ENCODE results near the gene R3HDM1. TPM values are rescaled to one million over a fixed set of nuclear protein-coding genes. Genes with fewer than 3 reads are reported as not detected.

R3HDM1 gene
- total RNA-seq, 1 donor from 2014 or later: 17.8 TPM

DNA sequence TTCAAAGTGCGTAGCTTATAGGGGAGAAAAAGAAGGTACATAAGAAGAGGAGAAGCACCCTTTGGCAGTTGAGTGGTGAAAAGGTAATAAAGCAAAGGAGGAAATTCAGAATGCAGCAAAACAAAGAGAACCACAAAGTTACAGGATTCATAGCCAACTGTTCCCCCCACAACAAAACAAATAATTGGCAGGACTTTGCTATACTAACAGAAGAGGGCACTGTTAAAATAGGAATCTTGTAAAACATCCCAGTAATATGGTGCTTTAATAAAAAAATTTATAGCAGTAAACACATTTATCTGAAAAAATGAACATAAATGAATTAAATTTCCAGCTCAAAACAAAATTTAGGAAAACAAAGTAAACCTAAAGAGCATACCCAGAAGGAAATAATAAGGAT, 42.3 kb downstream of the R3HDM1 start:
- H3K27ac ChIP-seq (replicated peaks): no peak overlapping the region
- no peaks in the 10 kb centered on the region for H3K27me3 ChIP-seq (ENCODE audit: low read depth)
- H3K36me3 ChIP-seq: peaks cover 12% of the 10 kb centered on the region
- H3K4me3 ChIP-seq: no peak overlapping the region
- no peak for DNase-seq
- TF ChIP-seq CTCF (IDR thresholded peaks at IDR 0.05; ENCODE audit: borderline replicate concordance): no peak
- no peaks in the 10 kb centered on the region for H3K9me3 ChIP-seq (replicated peaks)
- no peaks in the 10 kb centered on the region for H3K4me1 ChIP-seq
- intact Hi-C loops (cut with micrococcal nuclease): no loop called here

DNA sequence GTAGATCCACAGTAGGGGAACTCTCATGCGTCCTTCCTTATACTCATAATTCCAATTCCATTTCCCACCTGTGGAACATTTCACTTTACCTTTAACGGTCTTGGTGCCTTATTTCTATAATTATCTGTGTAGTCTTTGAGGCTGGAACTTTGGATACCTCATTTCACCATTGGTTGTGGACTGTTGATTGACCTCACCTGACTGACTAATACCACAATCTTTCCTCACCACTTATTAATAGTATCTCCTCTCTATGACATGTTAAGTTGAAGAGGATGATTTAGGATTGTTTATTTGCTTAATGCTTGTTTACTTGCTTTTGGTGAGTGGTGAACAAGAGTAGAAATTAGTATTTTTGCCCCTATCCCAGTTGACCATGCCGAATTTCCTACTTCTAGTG, 50.0 kb downstream of the R3HDM1 start:
- Histone ChIP-seq H3K27ac (replicated peaks) (no peak overlapping the region), H3K9me3 (replicated peaks) (no peaks in the 10 kb centered on the region), H3K36me3 (no peaks in the 10 kb centered on the region), H3K27me3 (ENCODE audit: low read depth) (no peaks in the 10 kb centered on the region), H3K4me3 (no peak overlapping the region), H3K4me1 (peaks cover 9% of the 10 kb centered on the region)
- TF ChIP-seq CTCF (IDR thresholded peaks at IDR 0.05; ENCODE audit: borderline replicate concordance): no peak
- no peak for DNase-seq
- intact Hi-C loops (cut with micrococcal nuclease): no loop called here

- Histone ChIP-seq H3K4me3 (no peak overlapping the region), H3K4me1 (peaks cover 9% of the 10 kb centered on the region), H3K36me3 (no peaks in the 10 kb centered on the region), H3K27me3 (ENCODE audit: low read depth) (no peaks in the 10 kb centered on the region), H3K9me3 (replicated peaks) (no peaks in the 10 kb centered on the region), H3K27ac (replicated peaks) (no peak overlapping the region)
- intact Hi-C loops (cut with micrococcal nuclease): no loop called here
- DNase-seq: no peak
- TF ChIP-seq CTCF (IDR thresholded peaks at IDR 0.05; ENCODE audit: borderline replicate concordance): no peak
Measured at GRCh38 chr2:135582383-135582782, 51.1 kb downstream of the R3HDM1 start.

- H3K27ac ChIP-seq (replicated peaks): no peak overlapping the region
- DNase-seq: no peak
- intact Hi-C loops (cut with micrococcal nuclease): no loop called here
- no peaks in the 10 kb centered on the region for H3K36me3 ChIP-seq
- no peaks in the 10 kb centered on the region for H3K27me3 ChIP-seq (ENCODE audit: low read depth)
- H3K4me3 ChIP-seq: no peak overlapping the region
- peaks cover 9% of the 10 kb centered on the region for H3K4me1 ChIP-seq
- H3K9me3 ChIP-seq (replicated peaks): no peaks in the 10 kb centered on the region
- TF ChIP-seq CTCF (IDR thresholded peaks at IDR 0.05; ENCODE audit: borderline replicate concordance): no peak
Measured at GRCh38 chr2:135585586-135585985, 54.3 kb downstream of the R3HDM1 start.

DNA sequence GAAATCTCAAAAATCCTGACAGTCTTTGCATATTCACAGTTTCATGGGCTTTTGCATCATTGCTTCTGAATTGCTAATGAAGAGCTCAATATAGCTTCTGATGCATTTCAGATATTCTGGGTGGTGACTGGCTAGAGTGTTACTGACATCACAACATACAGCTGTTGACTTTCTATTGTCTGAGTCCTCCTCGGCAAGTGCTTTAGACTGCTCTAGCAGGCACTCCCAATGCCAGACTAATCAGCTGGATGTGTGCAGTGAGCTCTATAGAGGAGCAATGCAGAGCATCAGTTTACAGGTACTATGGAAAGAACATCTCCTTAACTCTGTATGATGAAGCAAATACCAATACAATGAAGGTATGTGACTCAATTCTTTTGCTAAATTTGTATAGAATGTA, 54.9 kb downstream of the R3HDM1 start:
- Histone ChIP-seq H3K27ac (replicated peaks) (no peak overlapping the region), H3K4me1 (peaks cover 9% of the 10 kb centered on the region), H3K36me3 (no peaks in the 10 kb centered on the region), H3K4me3 (no peak overlapping the region), H3K27me3 (ENCODE audit: low read depth) (no peaks in the 10 kb centered on the region), H3K9me3 (replicated peaks) (peaks cover under 1% of the 10 kb centered on the region)
- TF ChIP-seq CTCF (IDR thresholded peaks at IDR 0.05; ENCODE audit: borderline replicate concordance): no peak
- no peak for DNase-seq
- intact Hi-C loops (cut with micrococcal nuclease): no loop called here

DNA sequence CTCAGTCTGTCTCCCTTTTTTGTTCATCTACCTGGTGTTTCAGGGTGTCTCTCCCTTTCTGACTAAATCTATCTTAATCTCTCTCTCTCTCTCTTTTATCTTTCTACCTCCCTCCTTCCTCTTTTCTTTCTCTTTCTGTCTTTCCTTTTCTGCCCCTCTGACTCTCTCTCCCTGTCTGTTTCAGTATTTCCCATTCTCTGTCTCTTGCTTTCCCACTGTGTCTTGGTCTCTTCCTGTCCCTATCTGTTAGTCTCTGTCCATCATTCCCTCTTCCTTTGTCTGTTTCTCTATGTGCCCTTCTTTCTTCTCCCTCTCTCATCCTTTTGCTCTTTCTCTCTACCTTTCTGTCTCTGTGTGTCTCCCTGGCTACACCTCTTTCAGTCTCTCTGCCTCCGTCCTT, 56.7 kb downstream of the R3HDM1 start:
- Histone ChIP-seq H3K4me3 (no peak overlapping the region), H3K27ac (replicated peaks) (no peak overlapping the region), H3K36me3 (no peaks in the 10 kb centered on the region), H3K9me3 (replicated peaks) (peaks cover 13% of the 10 kb centered on the region), H3K4me1 (peaks cover 4% of the 10 kb centered on the region), H3K27me3 (ENCODE audit: low read depth) (no peaks in the 10 kb centered on the region)
- DNase-seq: no peak
- no peak for TF ChIP-seq CTCF (IDR thresholded peaks at IDR 0.05; ENCODE audit: borderline replicate concordance)
- intact Hi-C loops (cut with micrococcal nuclease): no loop called here

Data from left ventricle myocardium inferior (tissue), 1 donor.